Activated B cell treated with CpG ODN at 0.5 μM for 24 hours (primary cell): Measurements from ENCODE around the gene KCTD6. TPM values are rescaled to one million over a fixed set of nuclear protein-coding genes. Genes with fewer than 3 reads are reported as not detected.

Source experiments
- ATAC-seq: fragments of 200-7000 bp; cut with Tn5 transposase; one replicate; pipeline ENCODE4 v1.10.0; 2021; ENCODE audit warnings: low read depth, mild to moderate bottlenecking, moderate library complexity
- CTCF ChIA-PET: fragments of 350-600 bp; sonication (Branson Sonifier 250); formaldehyde crosslinking; loops from one replicate; lab custom pipeline; 2021; ENCODE audit warnings: antibody characterized with exemption; lab: Charles Lee
- POLR2A ChIA-PET: fragments of 350-600 bp; sonication (Branson Sonifier 250); formaldehyde crosslinking; loops from one replicate; lab custom pipeline; 2021; ENCODE audit warnings: antibody characterized with exemption; lab: Charles Lee
- DNase-seq: peaks from one replicate; pipeline ENCODE4 v3.0.0; 2022
- H3K27ac Mint-ChIP-seq: one replicate; pipeline ENCODE4 v1.8.0; 2020; ENCODE audit warnings: mixed read lengths
- H3K27me3 Mint-ChIP-seq: one replicate; pipeline ENCODE4 v1.8.0; 2021; ENCODE audit warnings: mixed read lengths
- H3K36me3 Mint-ChIP-seq: one replicate; pipeline ENCODE4 v1.8.0; 2021; ENCODE audit warnings: low read depth, mixed read lengths
- H3K4me1 Mint-ChIP-seq: one replicate; pipeline ENCODE4 v1.8.0; 2021; ENCODE audit warnings: mixed read lengths
- H3K4me3 Mint-ChIP-seq: one replicate; pipeline ENCODE4 v1.8.0; 2020; ENCODE audit warnings: mild to moderate bottlenecking, mixed read lengths
- H3K9me3 Mint-ChIP-seq: one replicate; pipeline ENCODE4 v1.8.0; 2020; ENCODE audit warnings: mixed read lengths
- intact Hi-C: fragments of 100-400 bp; cut with micrococcal nuclease; formaldehyde crosslinking; loops from one replicate; pipeline ENCODE4 v1.15.1; 2024
- total RNA-seq: library from RNA; stranded (reverse); gene quantifications from 2 replicates; pipeline ENCODE4 v1.2.3, GENCODE V29; 2022
- TF ChIP-seq, protein P1 (sequence below): fragments of 200-600 bp; IDR thresholded peaks from one replicate; pipeline ENCODE4 v1.8.0; 2022; ENCODE audit warnings: antibody characterized with exemption, mild to moderate bottlenecking

KCTD6 gene
- total RNA-seq, 1 donor from 2014 or later: 10.0 TPM

DNA sequence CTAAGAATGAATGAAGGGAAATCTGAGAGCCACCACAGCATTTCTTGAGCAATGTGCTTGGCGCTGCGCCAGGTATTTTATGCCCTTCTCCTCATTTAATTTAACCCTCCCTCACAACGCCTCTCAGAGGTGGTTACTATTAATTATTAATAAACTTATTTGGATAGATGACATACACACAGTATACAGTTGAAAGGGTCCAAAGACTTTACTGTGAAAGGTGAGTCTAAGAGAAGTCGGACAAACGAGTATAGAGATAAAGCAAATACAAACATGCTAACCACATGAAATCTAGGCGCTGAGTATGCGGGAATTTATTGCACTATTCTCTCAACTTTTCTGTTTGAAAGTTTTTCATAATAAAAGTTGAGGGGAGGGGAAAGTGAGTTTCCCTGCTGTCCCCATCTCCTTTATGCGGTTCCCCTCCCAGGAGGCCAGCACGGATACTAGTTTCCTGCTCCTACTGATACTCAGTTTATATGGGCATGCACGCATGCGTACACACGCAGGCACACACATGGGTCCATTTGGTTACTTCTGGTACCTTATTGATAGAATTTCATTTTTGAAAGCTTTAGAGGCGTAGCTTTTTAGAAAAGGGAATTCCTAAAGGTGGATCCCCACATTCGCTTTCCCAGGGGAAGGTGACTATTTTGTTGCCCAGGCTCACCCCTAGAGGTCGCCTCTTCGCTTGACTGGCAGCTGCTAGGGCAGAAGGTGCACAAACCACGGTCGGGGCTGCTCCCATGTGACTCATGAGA, 28.5 kb upstream of the KCTD6 start:
- TF ChIP-seq, protein P1, sequence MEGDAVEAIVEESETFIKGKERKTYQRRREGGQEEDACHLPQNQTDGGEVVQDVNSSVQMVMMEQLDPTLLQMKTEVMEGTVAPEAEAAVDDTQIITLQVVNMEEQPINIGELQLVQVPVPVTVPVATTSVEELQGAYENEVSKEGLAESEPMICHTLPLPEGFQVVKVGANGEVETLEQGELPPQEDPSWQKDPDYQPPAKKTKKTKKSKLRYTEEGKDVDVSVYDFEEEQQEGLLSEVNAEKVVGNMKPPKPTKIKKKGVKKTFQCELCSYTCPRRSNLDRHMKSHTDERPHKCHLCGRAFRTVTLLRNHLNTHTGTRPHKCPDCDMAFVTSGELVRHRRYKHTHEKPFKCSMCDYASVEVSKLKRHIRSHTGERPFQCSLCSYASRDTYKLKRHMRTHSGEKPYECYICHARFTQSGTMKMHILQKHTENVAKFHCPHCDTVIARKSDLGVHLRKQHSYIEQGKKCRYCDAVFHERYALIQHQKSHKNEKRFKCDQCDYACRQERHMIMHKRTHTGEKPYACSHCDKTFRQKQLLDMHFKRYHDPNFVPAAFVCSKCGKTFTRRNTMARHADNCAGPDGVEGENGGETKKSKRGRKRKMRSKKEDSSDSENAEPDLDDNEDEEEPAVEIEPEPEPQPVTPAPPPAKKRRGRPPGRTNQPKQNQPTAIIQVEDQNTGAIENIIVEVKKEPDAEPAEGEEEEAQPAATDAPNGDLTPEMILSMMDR: peak; percentile 37
- intact Hi-C loops: loop anchor here (1.0 kb wide), 5 partner anchors 11 to 157 kb away; partner anchors contain the start of genes HTD2 and RPP14
- DNase-seq (peak; percentile 41), ATAC-seq (peak; percentile 96)
- peak overlapping the region; percentile 47 for H3K4me3 Mint-ChIP-seq
- peaks cover 10% of the 10 kb centered on the region for H3K4me1 Mint-ChIP-seq
- ChIA-PET POLR2A (no interaction called here), CTCF (interaction anchor here (0.8 to 1.3 kb wide), 10 partner anchors 10 to 157 kb away, joined by 3 to 7 read pairs (median 4); partner anchors contain the start of genes ACOX2, HTD2 and RPP14)
- H3K36me3 Mint-ChIP-seq: no peaks in the 10 kb centered on the region
- no peaks in the 10 kb centered on the region for H3K27me3 Mint-ChIP-seq
- H3K27ac Mint-ChIP-seq: no peak overlapping the region
- H3K9me3 Mint-ChIP-seq: no peaks in the 10 kb centered on the region

DNA sequence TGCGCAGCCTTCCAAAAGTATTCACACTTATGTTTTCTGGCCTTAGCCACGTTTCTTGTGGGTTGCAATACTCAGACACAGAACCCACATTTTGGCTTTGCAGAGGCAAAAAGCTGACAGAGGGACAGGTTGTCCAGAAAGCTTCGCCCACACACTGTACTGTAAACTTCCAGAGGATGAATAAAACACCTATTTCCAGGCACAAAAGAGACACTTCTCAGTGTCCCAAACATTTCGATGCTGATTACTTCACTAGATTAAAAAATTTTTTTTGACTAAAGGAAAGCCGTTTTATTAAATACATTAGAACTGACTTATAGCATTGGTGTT, 28.0 kb upstream of the KCTD6 start:
- Mint-ChIP-seq H3K4me1 (peaks cover 10% of the 10 kb centered on the region), H3K27me3 (no peaks in the 10 kb centered on the region), H3K36me3 (no peaks in the 10 kb centered on the region), H3K9me3 (no peaks in the 10 kb centered on the region), H3K27ac (no peak overlapping the region), H3K4me3 (peak overlapping the region; percentile 47)
- ATAC-seq (no peak), DNase-seq (no peak)
- POLR2A ChIA-PET: no interaction called here
- CTCF ChIA-PET: interaction anchor here (0.8 to 1.3 kb wide), 10 partner anchors 9 to 157 kb away, joined by 3 to 7 read pairs (median 4); partner anchors contain the start of genes ACOX2, HTD2 and RPP14
- intact Hi-C loops: loop anchor here (1.0 kb wide), 5 partner anchors 10 to 158 kb away; partner anchors contain the start of genes HTD2 and RPP14
- TF ChIP-seq, protein P1: peak; percentile 2

DNA sequence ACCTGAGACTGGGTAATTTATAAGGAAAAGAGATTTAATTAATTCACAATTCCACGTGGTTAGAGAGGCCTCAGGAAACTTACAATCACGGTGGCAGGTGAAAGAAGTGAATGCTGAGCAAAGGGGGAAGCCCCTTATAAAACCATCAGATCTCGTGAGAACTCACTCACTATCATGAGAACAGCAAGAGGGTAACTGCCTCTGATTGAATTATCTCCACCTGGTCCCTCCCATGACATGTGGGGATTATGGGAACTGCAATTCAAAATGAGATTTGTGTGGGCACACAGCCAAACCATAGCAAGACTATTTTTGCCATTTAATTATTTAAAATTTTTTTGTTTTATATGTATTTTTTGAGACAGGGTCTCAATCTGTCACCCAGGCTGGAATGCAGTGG, 27.0 kb upstream of the KCTD6 start:
- Mint-ChIP-seq H3K27me3 (no peaks in the 10 kb centered on the region), H3K4me1 (peaks cover 10% of the 10 kb centered on the region), H3K9me3 (no peaks in the 10 kb centered on the region), H3K27ac (no peak overlapping the region), H3K4me3 (no peak overlapping the region), H3K36me3 (no peaks in the 10 kb centered on the region)
- CTCF ChIA-PET: interaction anchor here (1.2 kb wide), 1 partner anchor 26 kb away, joined by 3 read pairs; no protein-coding TSS in a partner anchor
- no peak for ATAC-seq
- no peak for DNase-seq
- intact Hi-C loops: no loop called here
- POLR2A ChIA-PET: interaction anchor here (1.4 kb wide), 1 partner anchor 27 kb away, joined by 4 read pairs; the partner anchor contains the start of gene KCTD6
- TF ChIP-seq, protein P1: no peak

DNA sequence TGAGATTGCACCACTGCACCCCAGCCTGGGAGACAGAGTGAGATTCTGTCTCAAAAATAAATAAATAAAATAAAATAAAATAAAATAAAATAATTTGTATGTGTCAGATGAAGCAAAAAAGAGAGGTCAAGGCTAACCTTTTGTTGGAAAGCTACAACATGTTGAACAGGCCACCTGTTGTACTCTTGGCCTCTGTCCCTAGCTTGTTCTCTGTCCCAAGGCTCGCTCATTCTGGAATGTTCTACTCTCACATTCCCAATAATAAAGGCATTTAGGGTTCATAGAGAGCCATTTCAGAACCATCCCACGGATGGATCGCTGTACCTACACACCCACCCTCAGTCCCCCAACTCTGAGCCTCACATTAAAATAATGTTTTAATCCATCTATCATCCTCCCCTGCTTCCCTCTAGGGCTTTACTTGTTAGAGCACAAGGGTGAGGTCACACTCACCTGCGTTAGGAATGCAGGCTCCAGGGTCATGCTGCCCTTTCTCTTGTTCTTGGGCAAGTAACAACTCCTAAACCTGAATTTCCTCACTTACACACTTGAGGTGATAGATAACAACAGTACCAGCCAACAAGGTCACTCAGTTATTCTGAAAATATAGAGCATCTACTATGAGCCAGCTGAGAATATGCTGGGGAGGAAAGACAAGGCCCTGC, 24.9 kb upstream of the KCTD6 start:
- TF ChIP-seq, protein P1: no peak
- no peak for ATAC-seq
- H3K27me3 Mint-ChIP-seq: no peaks in the 10 kb centered on the region
- H3K4me1 Mint-ChIP-seq: peaks cover 10% of the 10 kb centered on the region
- no peak for DNase-seq
- H3K27ac Mint-ChIP-seq: no peak overlapping the region
- POLR2A ChIA-PET: no interaction called here
- CTCF ChIA-PET: no interaction called here
- no peaks in the 10 kb centered on the region for H3K9me3 Mint-ChIP-seq
- H3K36me3 Mint-ChIP-seq: no peaks in the 10 kb centered on the region
- H3K4me3 Mint-ChIP-seq: no peak overlapping the region
- intact Hi-C loops: no loop called here

DNA sequence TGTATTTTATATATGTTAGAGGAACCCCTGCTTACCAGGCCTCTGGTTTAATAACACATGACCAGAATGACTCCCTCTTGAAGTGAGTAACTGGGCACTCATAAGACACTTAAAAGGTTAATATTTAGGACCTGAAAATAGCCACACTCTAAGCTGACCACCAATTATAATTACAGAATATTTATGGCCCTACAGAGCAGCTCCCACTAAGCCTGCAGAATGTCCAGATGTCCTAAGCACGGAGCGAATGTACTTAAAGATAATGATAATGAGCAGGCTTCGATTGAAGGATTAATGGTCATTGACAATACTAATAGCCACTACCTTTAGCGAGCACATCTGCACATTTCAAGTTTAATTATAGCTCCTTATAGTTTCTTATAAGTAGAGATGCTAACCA, 22.8 kb upstream of the KCTD6 start:
- no peaks in the 10 kb centered on the region for H3K9me3 Mint-ChIP-seq
- CTCF ChIA-PET: no interaction called here
- TF ChIP-seq, protein P1: no peak
- H3K36me3 Mint-ChIP-seq: no peaks in the 10 kb centered on the region
- no peak for DNase-seq
- no peak for ATAC-seq
- no peaks in the 10 kb centered on the region for H3K27me3 Mint-ChIP-seq
- H3K27ac Mint-ChIP-seq: no peak overlapping the region
- POLR2A ChIA-PET: no interaction called here
- H3K4me3 Mint-ChIP-seq: no peak overlapping the region
- intact Hi-C loops: no loop called here
- peaks cover under 1% of the 10 kb centered on the region for H3K4me1 Mint-ChIP-seq
